ENCODE data around the gene NPHP4.

- TF ChIP-seq EZH2 (IDR thresholded peaks at IDR 0.05; ENCODE audit: low read length, unreplicated experiment): no peak
- no peak for TF ChIP-seq CTCF (conservative IDR thresholded peaks at IDR 0.05; ENCODE audit: low read depth, low read length)
These were observed 18.5 kb downstream of the NPHP4 start for GRCh38 chr1:5973771-5974170.
